Ramos (cell line): ENCODE measurements around the gene NKPD1.

Source experiments
- in situ Hi-C: fragments of 300-500 bp; cut with MboI; formaldehyde crosslinking; loops from one replicate; pipeline ENCODE4 v1.14.3; 2022; ENCODE audit warnings: low sequenced_read_pairs; ENCODE audit not compliant: unreplicated experiment

Gene NKPD1

GRCh38 chr19:45158503-45159209 is 2.1 kb downstream of the NKPD1 start:
- in situ Hi-C loops: no loop called here

GRCh38 chr19:45156751-45157150 is 4.0 kb downstream of the NKPD1 start:
- in situ Hi-C loops: no loop called here

- in situ Hi-C loops: no loop called here
These were observed 4.7 kb downstream of the NKPD1 start for GRCh38 chr19:45156011-45156630.

GRCh38 chr19:45154064-45154827 is 6.5 kb downstream of the NKPD1 start:
- in situ Hi-C loops: no loop called here

GRCh38 chr19:45153339-45154063 is 7.3 kb downstream of the NKPD1 start:
- in situ Hi-C loops: no loop called here

- in situ Hi-C loops: no loop called here
These were observed 8.1 kb downstream of the NKPD1 start for GRCh38 chr19:45152504-45153338.

GRCh38 chr19:45151821-45152503 is 8.8 kb downstream of the NKPD1 start:
- in situ Hi-C loops: no loop called here

- in situ Hi-C loops: no loop called here
These were observed 9.5 kb downstream of the NKPD1 start for GRCh38 chr19:45151320-45151719.

- in situ Hi-C loops: no loop called here
These were observed 10.0 kb downstream of the NKPD1 start for GRCh38 chr19:45150751-45151281.

- in situ Hi-C loops: no loop called here
These were observed 10.6 kb downstream of the NKPD1 start for GRCh38 chr19:45150180-45150579.

GRCh38 chr19:45149129-45149528 is 11.7 kb downstream of the NKPD1 start:
- in situ Hi-C loops: no loop called here

- in situ Hi-C loops: no loop called here
These were observed 12.7 kb downstream of the NKPD1 start for GRCh38 chr19:45147835-45148676.

GRCh38 chr19:45146741-45147205 is 14.0 kb downstream of the NKPD1 start:
- in situ Hi-C loops: no loop called here

GRCh38 chr19:45146251-45146650 is 14.5 kb downstream of the NKPD1 start:
- in situ Hi-C loops: no loop called here

GRCh38 chr19:45145270-45146189 is 15.3 kb downstream of the NKPD1 start:
- in situ Hi-C loops: no loop called here

- in situ Hi-C loops: no loop called here
These were observed 16.1 kb downstream of the NKPD1 start for GRCh38 chr19:45144431-45145269.
